Stimulated activated CD4-positive, alpha-beta T cell treated with anti-CD3 and anti-CD28 coated beads, Interleukin-1b, Interleukin-23, amount 100 ng/mL, for 24 hours (primary cell): ENCODE measurements around the gene TUBGCP3.
A peak's percentile ranks its signal among the peaks of the same experiment; 100 is the strongest.

Experiments used
- DNase-seq, 4 experiments: peaks; one replicate each; pipeline ENCODE4 v3.0.0-alpha.2; 2020; ENCODE audit warnings: low read depth in 4 of 4, low spot score in 1 of 4

The TUBGCP3 gene

DNA sequence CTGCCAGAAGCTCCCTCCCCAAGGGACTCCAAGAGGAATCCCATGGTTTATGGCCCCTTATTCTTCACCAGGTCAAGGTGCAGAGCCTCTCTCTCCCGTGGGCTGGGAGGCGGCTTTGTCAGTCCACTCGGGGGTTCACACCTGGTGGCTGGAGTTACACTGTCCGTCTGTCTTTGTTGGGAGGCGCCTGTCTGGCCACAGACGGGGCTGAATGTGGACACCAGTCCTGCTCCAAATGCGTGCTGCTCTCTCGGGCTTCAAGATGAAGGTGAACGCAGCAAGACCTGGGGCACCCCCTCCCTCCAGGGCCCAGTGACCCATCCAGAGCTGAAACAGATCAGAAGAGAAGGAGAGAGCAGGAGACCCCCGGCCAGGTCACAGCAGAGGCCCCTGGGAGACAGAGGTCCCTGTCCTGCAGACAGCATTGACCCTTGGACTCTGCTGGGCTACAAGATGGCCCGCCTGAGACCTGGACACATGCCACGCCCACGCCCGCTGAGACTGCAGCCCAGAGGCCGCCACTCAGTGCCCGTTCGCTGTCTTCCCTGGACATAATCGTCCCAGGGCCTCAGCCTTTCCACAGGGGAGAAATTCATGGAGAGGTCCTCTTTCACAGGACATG, 29.9 kb upstream of the TUBGCP3 start:
- DNase-seq, result no peak

DNA sequence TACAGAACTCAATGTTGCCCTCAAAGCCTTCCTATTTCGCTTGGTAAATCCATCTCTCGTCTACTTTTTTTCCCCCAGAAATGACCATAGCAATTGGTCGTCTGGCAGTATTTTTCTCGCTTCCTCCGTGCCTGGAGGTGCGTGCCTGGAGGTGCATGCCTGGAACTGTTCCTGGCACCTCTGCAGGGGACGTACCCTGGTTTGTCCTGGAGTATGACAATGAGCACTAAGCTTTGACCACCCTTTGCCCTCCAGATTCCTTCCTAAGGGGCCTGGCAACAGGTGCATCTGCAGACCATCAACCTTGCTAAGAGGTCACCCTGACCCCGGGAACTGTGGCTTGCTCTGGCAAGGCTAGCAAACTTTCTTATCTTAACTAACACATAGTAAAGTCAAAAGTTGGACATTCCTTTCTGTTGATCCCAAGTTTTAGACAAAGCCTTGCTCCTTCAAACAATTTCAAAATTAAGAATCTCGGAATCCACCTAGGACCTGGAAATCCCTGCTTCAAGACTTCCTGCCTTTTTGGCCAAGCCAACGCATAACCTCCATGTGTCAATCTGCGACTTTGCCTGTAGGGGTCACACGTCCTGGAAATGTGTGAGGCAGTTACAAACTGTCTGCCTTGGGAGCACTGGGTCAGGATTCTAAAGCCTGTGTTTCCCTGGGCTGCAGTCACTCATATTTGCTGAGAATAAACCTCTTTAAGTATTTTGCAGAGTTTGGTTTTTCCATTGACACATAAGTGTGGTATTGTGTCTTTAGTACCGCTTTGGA, 28.8 kb upstream of the TUBGCP3 start:
- DNase-seq, result peak in 1 of 4 experiments; percentile 10

DNA sequence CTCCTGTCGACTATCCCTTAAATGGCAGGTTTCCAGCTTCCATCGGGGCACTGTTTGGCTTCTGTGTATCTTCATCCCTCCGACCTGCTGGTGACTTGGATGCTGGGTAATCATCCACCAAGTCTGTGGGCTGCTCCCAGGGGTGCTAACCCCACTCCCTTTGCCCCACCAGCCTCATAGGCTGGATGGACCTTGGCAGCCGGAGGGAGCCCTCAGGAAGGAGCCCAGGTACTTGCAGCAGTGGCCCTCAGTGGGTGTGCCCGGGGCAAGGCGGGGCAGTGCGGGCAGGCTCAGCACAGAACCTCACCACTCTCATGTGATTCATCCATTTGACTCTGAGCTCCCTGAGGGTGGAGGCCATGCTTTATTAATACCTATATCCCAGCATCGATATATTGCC, 27.4 kb upstream of the TUBGCP3 start:
- DNase-seq, result no peak

DNA sequence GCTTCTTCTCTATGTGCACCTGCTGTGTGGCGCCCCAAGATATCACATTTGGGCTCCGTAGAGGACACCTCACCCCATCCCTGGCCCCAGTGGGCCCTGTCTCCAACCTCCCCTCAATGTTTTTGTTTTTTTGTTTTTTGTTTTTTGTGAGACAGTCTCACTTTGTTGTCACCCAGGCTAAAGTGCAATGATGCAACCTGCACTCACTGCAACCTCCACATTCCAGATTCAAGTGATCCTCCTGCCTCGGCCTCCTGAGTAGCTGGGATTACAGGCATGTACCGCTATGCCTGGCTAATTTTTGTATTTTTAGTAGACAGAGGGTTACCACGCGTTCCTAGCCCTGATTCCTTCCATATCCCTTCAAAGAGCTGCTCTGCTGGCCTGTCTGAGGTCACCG, 26.9 kb upstream of the TUBGCP3 start:
- no peak for DNase-seq

DNA sequence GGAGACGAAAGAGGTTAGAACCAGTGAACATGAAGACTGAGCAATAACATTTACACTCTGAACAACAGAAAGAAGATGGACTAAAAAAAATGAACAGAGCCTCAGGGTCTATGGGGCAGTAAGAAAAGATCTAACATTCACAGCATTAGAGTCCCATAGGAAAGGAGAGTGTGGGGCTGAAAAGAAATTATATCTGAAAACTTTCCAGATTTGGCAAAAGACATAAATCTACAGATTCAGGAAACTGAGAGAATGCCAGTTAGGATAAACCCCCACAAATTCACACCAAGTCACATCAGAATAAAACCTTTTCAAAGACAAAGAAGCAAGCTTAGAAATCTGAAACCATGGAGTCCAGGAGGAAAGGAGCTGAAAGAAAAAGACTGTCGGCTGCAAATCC, 20.3 kb upstream of the TUBGCP3 start:
- no peak for DNase-seq

DNA sequence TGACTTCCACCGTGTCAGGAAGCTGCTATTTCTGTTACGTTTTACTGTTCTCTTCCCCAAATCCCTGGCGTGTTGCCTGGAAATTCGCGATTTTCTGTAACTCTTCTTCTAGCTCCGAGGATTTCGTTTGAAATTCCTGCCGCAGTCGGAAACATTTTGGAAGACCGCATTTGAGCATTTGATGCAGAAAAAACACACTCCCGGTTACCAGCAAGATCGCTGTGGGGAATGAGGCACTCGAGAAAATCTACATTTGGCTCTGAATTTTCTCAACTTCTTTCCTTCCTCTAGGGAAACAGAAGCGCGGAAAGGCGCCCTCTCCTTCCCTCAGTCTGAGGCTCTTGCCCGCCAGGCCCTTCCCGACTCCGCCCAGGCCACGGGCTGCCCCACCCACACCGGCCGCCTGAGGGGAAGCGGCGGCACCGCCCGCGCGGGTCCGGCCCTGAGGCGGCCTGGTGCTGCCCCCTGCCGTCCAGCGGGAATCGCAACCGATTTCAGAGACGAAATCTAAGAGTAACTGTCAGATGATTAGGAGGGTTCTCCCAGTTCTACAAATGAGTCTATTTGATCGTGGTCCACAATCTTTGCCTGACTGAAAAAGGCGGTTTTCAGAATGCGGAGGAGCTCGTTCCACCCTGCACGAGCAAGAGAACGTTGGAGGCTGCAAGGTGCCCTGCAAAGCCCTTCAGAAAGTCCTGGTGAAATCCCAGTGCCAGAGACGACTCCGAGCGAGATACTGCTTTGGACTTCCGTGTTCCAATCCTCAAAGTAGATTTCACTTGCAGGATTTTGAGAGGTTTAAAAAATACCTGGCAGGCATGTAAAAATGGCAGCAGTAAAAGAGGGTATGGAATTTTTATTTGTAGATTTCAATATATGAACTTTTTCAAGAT, 18.4 kb upstream of the TUBGCP3 start:
- DNase-seq, result peak; percentile 72 to 91 (median 80)

DNA sequence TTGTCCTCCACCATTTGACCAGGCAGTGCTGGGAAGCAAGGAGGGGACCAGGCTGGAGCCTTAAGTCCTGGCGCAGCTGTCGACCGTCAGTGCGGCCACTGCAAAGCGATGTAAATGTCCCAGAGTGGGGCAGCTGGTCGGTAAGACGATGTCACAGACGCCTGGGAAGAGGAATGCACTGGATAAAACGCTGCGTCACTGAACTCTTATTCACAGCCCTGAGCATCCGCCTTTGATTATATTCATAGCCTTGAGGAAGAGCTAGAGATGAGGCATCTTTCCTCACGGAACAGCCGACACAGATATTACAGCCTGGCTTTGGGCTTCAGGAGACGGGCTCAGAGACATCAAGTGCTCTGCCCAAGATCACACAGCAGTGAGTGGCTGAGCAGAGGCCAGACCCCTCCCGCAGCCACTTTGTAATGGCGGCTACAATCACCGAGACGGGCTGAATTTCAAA, 17.6 kb upstream of the TUBGCP3 start:
- DNase-seq, result no peak

DNA sequence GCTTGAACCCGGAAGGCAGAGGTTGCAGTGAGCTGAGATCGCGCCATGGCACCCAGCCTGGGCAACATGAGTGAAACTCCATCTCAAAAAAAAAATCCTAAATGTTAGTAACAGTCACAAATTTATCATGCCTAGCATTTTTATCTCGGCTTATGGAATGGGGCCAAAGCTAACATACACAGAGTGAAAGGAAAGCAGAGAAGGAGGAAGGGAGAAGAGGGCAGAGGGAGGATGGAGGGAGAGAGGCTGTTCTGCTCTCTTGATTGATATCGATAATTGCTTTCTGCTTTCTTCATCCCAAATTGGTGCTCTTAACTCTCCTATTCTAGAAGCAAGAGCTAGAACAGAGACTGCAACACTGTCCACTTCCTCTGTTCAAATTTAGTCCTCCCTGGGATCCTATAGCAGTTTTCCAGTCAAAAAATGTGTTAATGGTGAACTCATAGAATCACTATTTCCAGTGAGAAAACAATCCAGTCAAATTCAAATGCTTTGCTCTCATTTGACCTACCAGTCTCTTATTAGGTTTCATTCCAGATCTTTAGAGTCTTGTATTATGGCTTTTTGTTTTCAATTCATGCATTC, 15.8 kb upstream of the TUBGCP3 start:
- no peak for DNase-seq

DNA sequence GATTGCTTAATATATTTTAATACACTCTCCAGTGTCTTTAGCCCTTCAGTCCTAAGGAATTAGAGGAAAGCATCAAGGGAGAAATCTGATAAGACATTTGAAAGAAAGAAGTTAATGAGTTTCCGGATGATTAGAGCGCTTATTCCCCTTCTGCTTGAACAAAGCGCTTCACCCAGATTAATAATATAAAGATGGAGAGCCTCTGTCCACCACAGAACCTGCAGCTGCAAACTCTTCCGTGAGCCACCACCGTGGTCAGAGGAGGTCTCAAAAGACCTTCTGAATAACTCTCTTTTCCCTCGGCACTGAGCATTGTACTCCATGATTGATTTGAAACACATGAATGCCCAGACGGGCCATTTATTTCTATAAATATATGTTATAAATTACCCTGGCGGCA, 14.2 kb upstream of the TUBGCP3 start:
- no peak for DNase-seq

DNA sequence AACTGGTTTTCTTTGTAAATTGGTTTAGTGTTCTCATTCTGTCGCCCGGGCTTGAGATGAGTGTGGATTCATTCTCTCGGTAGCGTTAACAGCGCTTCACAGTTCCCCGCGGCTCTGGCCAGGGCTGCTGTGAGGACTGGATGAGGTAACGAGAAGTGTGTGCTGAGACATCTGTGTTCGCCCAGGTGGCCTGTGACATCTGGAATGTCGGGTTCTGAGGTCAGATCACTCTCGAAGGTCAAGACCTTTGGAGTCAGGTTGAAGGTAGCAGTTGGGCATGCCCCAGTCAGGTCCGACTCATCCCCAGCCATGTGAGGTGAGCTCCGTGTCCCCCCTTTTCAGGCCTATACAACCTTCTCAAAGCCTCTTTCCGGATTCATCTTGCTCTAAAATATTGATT, 13.4 kb upstream of the TUBGCP3 start:
- no peak for DNase-seq

DNA sequence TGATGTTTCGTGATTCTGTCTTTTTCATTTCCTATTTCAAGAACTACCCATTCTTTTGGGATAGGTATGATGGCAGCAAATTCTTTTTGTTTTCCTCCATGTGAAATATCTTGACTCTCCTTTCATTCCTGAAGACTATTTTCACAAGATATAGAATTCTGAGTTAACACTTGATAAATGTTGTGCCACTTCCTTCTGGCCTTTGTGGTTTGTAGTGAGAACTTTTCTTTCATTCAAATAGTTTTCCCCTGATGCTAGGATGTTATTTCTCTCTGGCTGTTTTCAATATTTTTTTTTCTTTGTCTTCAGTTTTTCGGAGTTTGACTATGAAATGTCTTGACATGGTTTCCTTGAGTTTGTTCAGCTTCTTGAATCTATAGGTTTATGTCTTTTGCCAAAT, 8.3 kb upstream of the TUBGCP3 start:
- no peak for DNase-seq

DNA sequence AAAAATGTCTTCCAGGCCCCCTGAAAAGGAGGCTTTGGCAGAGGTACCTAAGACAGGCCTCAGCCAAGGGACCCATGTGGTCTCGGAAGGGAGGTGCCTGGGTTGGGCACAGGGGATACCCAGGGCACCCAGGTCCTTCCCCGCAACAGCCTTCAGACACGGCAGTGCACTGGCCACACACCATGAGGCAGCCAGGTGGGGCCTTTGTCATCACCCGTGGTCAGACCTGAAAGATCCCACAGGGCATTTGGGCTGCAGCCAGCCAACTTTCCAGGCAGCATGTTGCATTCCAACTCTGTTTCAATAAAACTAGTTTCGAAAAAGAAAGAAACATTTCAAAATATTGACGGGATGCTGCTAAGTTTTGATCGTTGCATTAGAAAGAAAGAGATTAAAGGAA, 4.7 kb upstream of the TUBGCP3 start:
- no peak for DNase-seq

DNA sequence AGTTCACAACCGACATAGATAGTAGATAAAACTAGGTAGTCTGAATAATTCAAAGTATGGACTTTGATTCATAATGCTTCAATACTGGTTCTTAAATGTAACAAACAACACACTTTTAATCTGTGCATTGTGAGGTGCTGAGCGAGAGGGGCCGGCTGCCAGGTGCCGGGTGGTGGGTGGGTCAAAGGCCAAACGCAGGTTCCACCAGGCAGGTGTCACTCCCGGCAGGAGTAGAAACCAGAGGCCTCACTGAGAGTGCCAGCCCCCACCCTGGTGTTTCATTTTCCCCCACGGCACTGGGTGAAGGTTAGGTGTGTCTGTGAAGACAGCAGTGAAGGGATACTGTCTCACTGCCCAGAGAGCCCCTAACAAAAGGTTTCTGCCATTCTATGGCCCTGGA, 4.2 kb upstream of the TUBGCP3 start:
- no peak for DNase-seq

DNA sequence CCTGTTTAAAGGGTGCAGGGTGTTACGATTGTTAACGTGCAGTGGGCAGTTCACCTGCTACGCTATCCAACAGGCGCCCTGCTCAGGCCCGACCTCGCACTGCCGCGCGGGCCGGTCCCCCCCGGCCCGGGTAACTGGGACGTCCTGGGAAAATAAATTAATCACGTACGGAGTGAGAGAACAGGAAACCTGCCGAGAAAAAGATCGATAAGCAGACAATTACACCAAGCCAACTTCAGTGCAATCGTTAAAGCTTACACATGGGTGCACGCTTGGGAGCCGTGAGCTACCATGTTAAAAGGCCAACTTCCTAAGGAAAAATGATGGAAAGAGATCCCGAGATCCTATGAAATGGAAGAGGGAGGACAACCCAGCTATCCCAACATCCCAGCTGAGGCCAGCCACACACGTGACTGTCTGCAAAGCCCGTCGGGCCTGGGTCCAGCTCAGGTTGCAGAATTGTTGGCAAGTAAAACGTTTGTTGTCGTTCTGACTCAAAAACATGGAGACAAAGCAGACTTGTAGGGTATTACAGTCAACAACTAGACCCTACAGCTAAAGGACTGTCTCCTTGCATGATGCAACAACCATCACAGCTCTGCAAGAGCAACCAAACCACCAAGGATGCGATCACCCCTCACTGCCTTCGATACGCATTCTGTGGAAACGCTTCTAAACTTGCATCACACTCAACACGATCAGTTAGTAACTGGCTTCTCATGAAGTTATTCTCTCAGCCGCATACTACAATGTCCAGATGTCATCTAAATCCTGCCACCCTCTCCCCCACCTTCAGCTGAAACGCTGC, 741 bp upstream of the TUBGCP3 start:
- no peak for DNase-seq

DNA sequence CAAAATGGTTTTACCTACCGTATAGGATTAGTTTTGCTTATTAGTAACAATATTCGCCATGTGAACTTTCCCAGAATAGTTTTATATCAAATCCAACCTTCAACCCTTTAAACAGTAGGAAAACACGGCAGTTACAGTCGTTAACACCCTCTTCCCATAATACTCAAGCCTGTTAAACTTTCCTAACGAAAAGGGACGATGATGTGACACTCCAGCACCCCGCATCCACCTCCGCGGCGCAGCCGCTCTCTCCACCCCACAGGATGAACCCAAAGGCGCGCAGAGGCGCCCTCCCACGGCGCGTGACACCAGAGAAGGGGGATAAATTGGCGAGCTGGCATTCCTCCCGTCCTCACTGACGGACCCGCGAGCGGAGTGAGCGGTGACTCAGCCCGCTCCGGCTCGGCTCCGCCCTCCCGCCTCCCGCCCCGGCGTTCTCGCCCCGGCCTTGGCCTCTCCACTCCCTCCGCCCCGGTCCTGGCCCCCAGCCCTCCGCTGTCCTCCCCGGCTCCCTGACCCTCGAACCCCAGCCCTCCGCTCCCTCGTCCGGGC, 665 bp downstream of the TUBGCP3 start:
- DNase-seq, result peak; percentile 44 to 70 (median 59)

DNA sequence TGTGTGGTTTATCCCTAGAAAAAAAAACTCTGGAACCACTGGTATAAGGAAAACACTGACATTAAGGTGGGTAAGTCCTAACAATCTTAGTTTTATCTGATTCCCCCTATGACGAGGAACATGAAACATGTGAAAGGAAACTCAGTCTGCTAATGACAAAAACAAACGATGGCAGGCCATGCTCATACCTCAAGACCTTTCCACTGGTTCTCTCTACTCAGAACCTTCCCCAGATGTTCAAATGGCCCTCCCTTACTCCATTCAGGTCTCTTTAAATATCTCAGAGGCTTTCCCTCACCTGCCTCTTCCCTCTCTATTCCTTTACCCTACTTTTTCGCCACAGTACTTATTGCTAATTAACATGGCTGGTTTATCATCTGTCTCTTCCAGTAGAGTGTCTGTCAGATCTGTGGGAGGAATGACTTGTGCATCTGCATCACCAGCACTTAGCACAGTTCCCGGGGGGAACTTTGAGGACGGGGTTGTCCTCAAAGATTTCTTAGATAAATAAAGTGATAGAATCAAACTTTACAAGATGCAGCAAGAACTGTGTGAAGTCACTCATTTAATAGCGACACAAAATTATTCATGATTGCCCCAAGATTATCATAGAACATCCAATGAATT, 1.5 kb downstream of the TUBGCP3 start:
- DNase-seq, result no peak

DNA sequence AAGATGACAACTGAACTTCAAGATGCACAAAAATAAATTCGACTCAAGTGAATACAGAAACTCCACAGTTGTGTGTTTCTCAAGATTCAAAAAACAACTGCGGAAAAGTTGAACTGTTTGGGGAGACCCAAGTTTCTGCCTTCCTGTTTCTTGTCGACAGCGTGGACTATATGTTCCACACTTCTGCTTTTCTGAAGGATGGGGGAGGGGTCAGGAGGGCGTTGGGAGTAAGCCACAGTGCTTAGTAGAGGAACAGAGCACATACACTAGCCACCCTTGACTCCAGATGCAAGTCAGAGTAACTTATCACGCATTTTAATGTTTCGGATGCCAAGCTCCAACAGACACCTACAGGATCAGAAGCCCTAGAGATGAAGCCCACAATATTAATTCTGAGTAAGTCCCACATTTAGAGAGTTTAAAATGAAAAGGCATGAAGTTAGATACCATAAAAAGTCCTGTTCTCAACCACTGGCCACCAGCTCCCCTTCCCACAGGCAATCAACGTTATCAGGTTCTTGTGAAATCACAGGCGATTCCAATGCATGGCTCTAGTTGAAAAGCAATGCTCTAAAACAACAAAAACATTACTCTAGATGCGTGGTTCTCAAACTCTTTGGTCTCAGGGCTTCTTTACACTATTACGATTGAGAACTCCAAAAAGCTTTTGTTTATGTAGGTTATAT, 4.2 kb downstream of the TUBGCP3 start:
- no peak for DNase-seq

DNA sequence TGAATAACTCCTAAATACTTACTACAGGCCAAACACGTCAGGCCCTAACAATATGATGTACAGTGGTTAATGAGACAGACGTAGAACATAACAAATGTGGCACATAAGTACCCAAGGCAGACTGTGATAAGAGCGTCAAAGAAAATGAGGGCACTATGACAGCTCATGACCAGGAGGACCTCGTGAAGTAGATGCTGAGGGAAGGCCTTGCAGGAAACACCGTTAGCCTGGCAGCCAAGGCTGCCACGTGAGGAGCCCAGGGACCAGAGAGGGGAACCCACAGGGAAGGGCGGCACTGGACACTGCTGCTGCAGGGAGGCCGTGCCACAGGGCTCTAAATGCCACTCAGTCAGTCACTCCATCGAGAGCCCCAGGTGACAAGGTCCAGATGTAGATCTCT, 5.7 kb downstream of the TUBGCP3 start:
- no peak for DNase-seq

DNA sequence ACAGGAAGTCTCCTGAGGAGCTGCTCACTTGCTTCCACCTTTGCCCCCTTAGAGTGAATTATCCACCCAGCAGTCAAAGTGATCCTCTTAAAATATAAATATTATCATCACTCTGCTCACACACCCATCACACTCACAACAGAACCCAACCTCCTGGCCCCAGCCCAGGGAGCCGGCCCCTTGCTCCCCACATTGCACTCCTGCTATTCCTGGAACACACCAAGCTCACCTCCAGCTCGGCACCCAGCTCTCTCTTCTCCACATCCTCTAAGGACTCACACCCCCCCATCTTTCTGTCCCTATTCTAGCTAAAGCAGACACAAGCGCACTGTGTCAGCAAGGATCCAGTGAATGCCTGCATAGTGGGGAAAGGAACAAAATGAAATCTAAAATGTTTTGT, 7.0 kb downstream of the TUBGCP3 start:
- no peak for DNase-seq
